Heart left ventricle (tissue), 16 donors: ENCODE results near the gene MTUS2. TPM values are rescaled to one million over a fixed set of nuclear protein-coding genes. Genes with fewer than 3 reads are reported as not detected.
"Not testable (repeated sequence)": the region's sequence is repeated elsewhere in the genome, so short reads cannot be mapped to it uniquely, and the experiment has no call there.

Source experiments
- ATAC-seq, 4 donors: fragments of 200-7000 bp; cut with Tn5 transposase; one replicate each; pipeline ENCODE4 v1.9.1; 2020 to 2022; ENCODE audit warnings: moderate library complexity in 4 of 4, mild to moderate bottlenecking in 3 of 4, moderate number of reproducible peaks in 1 of 4
- DNase-seq, 5 donors: peaks; one replicate each; pipeline ENCODE4 v3.0.0-alpha.2; 2020
- H3K27ac ChIP-seq, 12 donors: fragments of 200-600 bp; sonication (generic) in 4 of 12; one replicate each; pipeline versions ENCODE4 v1.5.0 to v1.8.0; 2016 to 2022; ENCODE audit warnings: mild to moderate bottlenecking in 2 of 12
- H3K27me3 ChIP-seq, 9 donors: fragments of 200-600 bp; sonication (generic) in 2 of 9; one replicate each; pipeline versions ENCODE4 v1.5.1 to v1.8.0; 2016 to 2022; ENCODE audit warnings: mild to moderate bottlenecking in 3 of 9
- H3K36me3 ChIP-seq, 9 donors: fragments of 200-600 bp; sonication (generic) in 2 of 9; one replicate each; pipeline versions ENCODE4 v1.5.0 to v1.8.0; 2018 to 2022; ENCODE audit warnings: mild to moderate bottlenecking in 2 of 9
- H3K4me1 ChIP-seq, 12 donors: fragments of 200-600 bp; sonication (generic) in 4 of 12; one replicate each; pipeline versions ENCODE4 v1.5.0 to v1.8.0; 2016 to 2022; ENCODE audit warnings: mild to moderate bottlenecking in 3 of 12
- H3K4me3 ChIP-seq, 12 donors: fragments of 200-600 bp; sonication (generic) in 4 of 12; one replicate each; pipeline versions ENCODE4 v1.5.0 to v1.8.0; 2017 to 2022; ENCODE audit warnings: mild to moderate bottlenecking in 9 of 12, moderate library complexity in 4 of 12
- H3K9me3 ChIP-seq, 12 donors: fragments of 200-600 bp; sonication (generic) in 4 of 12; one replicate each; pipeline versions ENCODE4 v1.5.0 to v1.8.0; 2016 to 2022; ENCODE audit warnings: mild to moderate bottlenecking in 1 of 12
- CTCF ChIP-seq, 12 donors: fragments of 200-600 bp; sonication (generic) in 4 of 12; IDR thresholded peaks; one replicate each; pipeline versions ENCODE4 v1.5.0 to v1.8.0; 2018 to 2022; ENCODE audit warnings: antibody characterized with exemption in 12 of 12, mild to moderate bottlenecking in 5 of 12
- POLR2A ChIP-seq, 2 donors: fragments of 450-650 bp; IDR thresholded peaks; one replicate each; pipeline ENCODE4 v1.6.1; 2017; ENCODE audit warnings: antibody characterized with exemption in 2 of 2, mild to moderate bottlenecking in 2 of 2, moderate library complexity in 2 of 2
- WGBS, 4 donors: extraction: QIAGEN DNeasy Blood & Tissue Kit in 2 of 4; methylation state at CpG; one replicate each; pipeline versions ENCODE4 v1.1.5 to v1.1.7; 2013 to 2018; 5-methylcytosine and 5-hydroxymethylcytosine counted together
- intact Hi-C, 10 donors: fragments of 100-400 bp; cut with DNase I; formaldehyde crosslinking; loops; one replicate each; pipeline versions ENCODE4 v1.11.1 to v1.14.2; 2022
- polyA plus RNA-seq, 2 donors: library from polyadenylated mRNA; stranded (reverse); fragments of 200-250 nt; gene quantifications; one replicate each; pipeline ENCODE4 v1.2.3, GENCODE V29; 2013
- total RNA-seq, 9 donors: library from RNA; depleted of rRNA in 2 of 9; stranded (reverse); fragments of >200 nt in 2 of 9; fragmentation: NEBNext Ultra II Directional in 3 of 9; extraction: Animal tissue kit (Norgen Biotek cat#: 25700) in 3 of 9; gene quantifications; one replicate each; pipeline versions ENCODE4 v1.1.0 to v1.2.4, GENCODE V29; 2016 to 2023
- donor health status: ischemic (EF 13 %, LVEDD 7.1; RV severe dilation, severe dysfunction).
- donor health status: healthy with polysubstance abuse.
- donor health status: DM: no; HTN: yes; CAD: no.
- donor health status: DM: no; HTN: no; CAD: no.
- donor health status: ischemic (EF 25% LVEDD 6.9; RV normal size, moderate dysfunction).
- donor health status: ischemic (EF 25% LVEDD 5.7; RV mildly dilated, moderate dysfunction).
- donor health status: healthy.
- donor health status: DM: yes; HTN: yes; CAD: no.
- donor health status: ischemic (EF 35%, LVEDD 5.7; RV mildly dilated, moderate dysfunction).
- donor health status: nonischemic (EF 11% LVEDD 7.7; RV severe dilation, severe dysfunction).
- donor health status: DM: yes; HTN: yes; CAD: no.
- donor health status: PGD.
- donor health status: ischemic (EF 29% LVEDD 5.4; RV normal size, mild dysfunction).
- donor health status: nonischemic (EF 23%, LVEDD 6.1; RV moderate dilation, normal function).

Gene MTUS2
- total and polyA plus RNA-seq, 11 donors = 28.7 to 174 (median 67.9) TPM

- TF ChIP-seq CTCF (IDR thresholded peaks at IDR 0.05) (no peak), POLR2A (IDR thresholded peaks at IDR 0.05) (no peak)
Measured at GRCh38 chr13:28984326-28984725, 164.2 kb downstream of the MTUS2 start.

GRCh38 chr13:28984825-28985224 is 164.7 kb downstream of the MTUS2 start:
- intact Hi-C loops = no loop called here
- Histone ChIP-seq H3K4me1 (peaks cover 0 to 31% (median 3%) of the 10 kb centered on the region in 12 donors), H3K9me3 (no peaks in the 10 kb centered on the region), H3K27ac (no peak overlapping the region), H3K4me3 (no peak overlapping the region), H3K36me3 (no peaks in the 10 kb centered on the region), H3K27me3 (no peaks in the 10 kb centered on the region)
- TF ChIP-seq CTCF (IDR thresholded peaks at IDR 0.05) (no peak), POLR2A (IDR thresholded peaks at IDR 0.05) (no peak)
- WGBS, 4 donors = 42 to 52% (median 49%) methylated on average over 1 of the region's 1 CpG
- peak in 1 of 4 donors; percentile 32 for ATAC-seq
- DNase-seq = no peak

More at GRCh38 chr13:28984326-28984725, 164.2 kb downstream of the MTUS2 start:
- H3K9me3 ChIP-seq = no peaks in the 10 kb centered on the region
- H3K27me3 ChIP-seq = no peaks in the 10 kb centered on the region
- ATAC-seq (no peak), DNase-seq (no peak)
- intact Hi-C loops = no loop called here
- H3K36me3 ChIP-seq = no peaks in the 10 kb centered on the region
- H3K4me1 ChIP-seq = peaks cover 0 to 31% (median 3%) of the 10 kb centered on the region in 12 donors
- no peak overlapping the region for H3K4me3 ChIP-seq
- no peak overlapping the region for H3K27ac ChIP-seq
- 63 to 72% (median 66%) methylated on average over 8 of the region's 8 CpGs for WGBS, 4 donors

GRCh38 chr13:28990378-28990777 is 170.2 kb downstream of the MTUS2 start:
- intact Hi-C loops, H3K9me3 ChIP-seq, H3K27ac ChIP-seq, H3K27me3 ChIP-seq, H3K36me3 ChIP-seq, ATAC-seq, DNase-seq, H3K4me1 ChIP-seq, H3K4me3 ChIP-seq: not testable (repeated sequence)
- WGBS, 4 donors = 73 to 83% (median 77%) methylated on average over 3 of the region's 3 CpGs

- no peak overlapping the region for H3K4me3 ChIP-seq
- ATAC-seq (peak; percentile 47 to 71 (median 61)), DNase-seq (peak in 2 of 5 donors; percentile 32 to 37)
- no peak overlapping the region for H3K27ac ChIP-seq
- intact Hi-C loops = no loop called here
- H3K36me3 ChIP-seq = no peaks in the 10 kb centered on the region
- TF ChIP-seq CTCF (IDR thresholded peaks at IDR 0.05) (no peak), POLR2A (IDR thresholded peaks at IDR 0.05) (no peak)
- H3K9me3 ChIP-seq = no peaks in the 10 kb centered on the region
- H3K27me3 ChIP-seq = no peaks in the 10 kb centered on the region
- H3K4me1 ChIP-seq = peaks cover 0 to 5% (median 0%) of the 10 kb centered on the region in 12 donors
Measured at GRCh38 chr13:28991764-28992163, 171.6 kb downstream of the MTUS2 start.

GRCh38 chr13:29000826-29001225 is 180.7 kb downstream of the MTUS2 start:
- intact Hi-C loops = no loop called here
- 64 to 79% (median 73%) methylated on average over 3 of the region's 3 CpGs for WGBS, 4 donors

More at GRCh38 chr13:29000826-29001225, 180.7 kb downstream of the MTUS2 start:
- no peaks in the 10 kb centered on the region for H3K27me3 ChIP-seq
- DNase-seq (no peak), ATAC-seq (peak in 2 of 4 donors; percentile 22 to 41)
- peaks cover 0 to 10% (median under 1%) of the 10 kb centered on the region in 12 donors for H3K4me1 ChIP-seq
- no peak for TF ChIP-seq CTCF (IDR thresholded peaks at IDR 0.05)
- no peak for TF ChIP-seq POLR2A (IDR thresholded peaks at IDR 0.05)
- peaks cover 0 to 10% (median 0%) of the 10 kb centered on the region in 12 donors for H3K9me3 ChIP-seq
- no peak overlapping the region for H3K4me3 ChIP-seq
- H3K36me3 ChIP-seq = no peaks in the 10 kb centered on the region
- H3K27ac ChIP-seq = no peak overlapping the region
